A673 (cell line): Measurements from ENCODE around the gene ATP10A.

Experiments
- CTCF ChIP-seq: fragments of 300-800, 200-600 bp; sonication (generic); conservative IDR thresholded peaks from 2 replicates; pipeline ENCODE4 v1.5.1; 2017; ENCODE audit warnings: low read depth, mild to moderate bottlenecking, antibody characterized with exemption, low read length, moderate library complexity, mixed read lengths
- EZH2 ChIP-seq: fragments of 200-600 bp; sonication (generic); IDR thresholded peaks from 2 replicates; pipeline ENCODE4 v1.6.1; 2017; ENCODE audit warnings: borderline replicate concordance, low read depth, mild to moderate bottlenecking, mixed read lengths, antibody characterized with exemption, low read length; ENCODE audit not compliant: poor library complexity, severe bottlenecking

GRCh38 chr15:25829073-25829472 lies 34.1 kb downstream of the ATP10A start:
- no peak for TF ChIP-seq CTCF
- no peak for TF ChIP-seq EZH2
